WTC11 (cell line): ENCODE measurements around the gene COG8. TPM values are rescaled to one million over a fixed set of nuclear protein-coding genes. Genes with fewer than 3 reads are reported as not detected.

Experiments
- ATAC-seq: fragments of 200-7000 bp; cut with Tn5 transposase; 2 replicates; pipeline ENCODE4 v1.10.0; 2021; ENCODE audit warnings: mild to moderate bottlenecking, moderate library complexity
- CTCF ChIA-PET: fragments of 300-600 bp; sonication (Branson Sonifier 250); formaldehyde crosslinking; loops from one replicate; lab custom pipeline; 2021; ENCODE audit warnings: antibody characterized with exemption; lab: Charles Lee
- POLR2A ChIA-PET: fragments of 350-600 bp; sonication (Branson Sonifier 250); formaldehyde crosslinking; loops from one replicate; lab custom pipeline; 2021; ENCODE audit warnings: antibody characterized with exemption; lab: Charles Lee
- DNase-seq: peaks from one replicate; pipeline ENCODE4 v3.0.0; 2021; ENCODE audit warnings: low spot score
- H3K27ac Mint-ChIP-seq: 2 replicates; pipeline ENCODE4 v1.8.0; 2021; ENCODE audit warnings: mixed read lengths
- H3K27me3 Mint-ChIP-seq: 2 replicates; pipeline ENCODE4 v1.8.0; 2021; ENCODE audit warnings: low read depth, mild to moderate bottlenecking, moderate library complexity, mixed read lengths
- H3K36me3 Mint-ChIP-seq: 2 replicates; pipeline ENCODE4 v1.8.0; 2021; ENCODE audit warnings: mixed read lengths
- H3K4me1 Mint-ChIP-seq: 2 replicates; pipeline ENCODE4 v1.8.0; 2022; ENCODE audit warnings: mixed read lengths
- H3K4me3 Mint-ChIP-seq: 2 replicates; pipeline ENCODE4 v1.8.0; 2021; ENCODE audit warnings: mild to moderate bottlenecking, moderate library complexity, mixed read lengths
- H3K9me3 Mint-ChIP-seq: 2 replicates; pipeline ENCODE4 v1.8.0; 2021; ENCODE audit warnings: mixed read lengths
- ATF1 ChIP-seq: sonication (generic); formaldehyde crosslinking; IDR thresholded peaks from 2 replicates; pipeline ENCODE4 v1.8.1; 2023; ENCODE audit warnings: mild to moderate bottlenecking, moderate library complexity, missing genetic modification reagents
- CREB1 ChIP-seq: sonication (generic); formaldehyde crosslinking; IDR thresholded peaks from 2 replicates; pipeline ENCODE4 v1.8.0; 2023; ENCODE audit warnings: mild to moderate bottlenecking, missing genetic modification reagents
- E2F4 ChIP-seq: sonication (generic); formaldehyde crosslinking; IDR thresholded peaks from 2 replicates; pipeline ENCODE4 v1.8.1; 2022; ENCODE audit warnings: low read depth, mild to moderate bottlenecking, moderate library complexity, missing genetic modification reagents, borderline replicate concordance
- EMX1 ChIP-seq: fragments of 250-450 bp; sonication (Bioruptor Pico); IDR thresholded peaks from 2 replicates; pipeline ENCODE4 v1.8.0; 2021; ENCODE audit warnings: mild to moderate bottlenecking
- ETV6 ChIP-seq: sonication (generic); formaldehyde crosslinking; IDR thresholded peaks from 2 replicates; pipeline ENCODE4 v1.8.1; 2022; ENCODE audit warnings: mild to moderate bottlenecking, missing genetic modification reagents
- JUN ChIP-seq: sonication (generic); formaldehyde crosslinking; IDR thresholded peaks from 2 replicates; pipeline ENCODE4 v1.8.0; 2023; ENCODE audit warnings: mild to moderate bottlenecking, missing genetic modification reagents
- NFE2L1 ChIP-seq: sonication (generic); formaldehyde crosslinking; IDR thresholded peaks from 2 replicates; pipeline ENCODE4 v1.8.1; 2023; ENCODE audit warnings: missing genetic modification reagents
- NR1H2 ChIP-seq: sonication (generic); formaldehyde crosslinking; IDR thresholded peaks from 2 replicates; pipeline ENCODE4 v1.9.0; 2021; ENCODE audit warnings: mild to moderate bottlenecking, moderate library complexity, missing genetic modification reagents
- OVOL2 ChIP-seq: fragments of 250-450 bp; sonication (Bioruptor Pico); IDR thresholded peaks from 2 replicates; pipeline ENCODE4 v1.9.0; 2021; ENCODE audit warnings: mild to moderate bottlenecking, borderline replicate concordance
- SMAD3 ChIP-seq: sonication (generic); formaldehyde crosslinking; IDR thresholded peaks from 2 replicates; pipeline ENCODE4 v1.8.0; 2022; ENCODE audit warnings: missing genetic modification reagents, mild to moderate bottlenecking, borderline replicate concordance
- SMAD4 ChIP-seq: sonication (generic); formaldehyde crosslinking; IDR thresholded peaks from 2 replicates; pipeline ENCODE4 v1.8.0; 2022; ENCODE audit warnings: mild to moderate bottlenecking, missing genetic modification reagents
- TEAD4 ChIP-seq: sonication (generic); formaldehyde crosslinking; IDR thresholded peaks from 2 replicates; pipeline ENCODE4 v1.8.0; 2022; ENCODE audit warnings: mild to moderate bottlenecking, missing genetic modification reagents
- TP53 ChIP-seq: sonication (generic); formaldehyde crosslinking; IDR thresholded peaks from 2 replicates; pipeline ENCODE4 v1.8.1; 2023; ENCODE audit warnings: mild to moderate bottlenecking, missing genetic modification reagents
- USF1 ChIP-seq: sonication (generic); formaldehyde crosslinking; IDR thresholded peaks from 2 replicates; pipeline ENCODE4 v1.8.0; 2022; ENCODE audit warnings: mild to moderate bottlenecking, missing genetic modification reagents
- ZNF219 ChIP-seq: sonication (generic); formaldehyde crosslinking; IDR thresholded peaks from 2 replicates; pipeline ENCODE4 v1.8.0; 2023; ENCODE audit warnings: missing genetic modification reagents, mild to moderate bottlenecking, borderline replicate concordance
- ZNF281 ChIP-seq: sonication (generic); formaldehyde crosslinking; IDR thresholded peaks from 2 replicates; pipeline ENCODE4 v1.8.0; 2023; ENCODE audit warnings: mild to moderate bottlenecking, missing genetic modification reagents
- ZNF416 ChIP-seq: fragments of 250-450 bp; sonication (Bioruptor Pico); IDR thresholded peaks from 2 replicates; pipeline ENCODE4 v1.9.0; 2021; ENCODE audit warnings: mild to moderate bottlenecking, inconsistent platforms
- ZNF512 ChIP-seq: sonication (generic); formaldehyde crosslinking; IDR thresholded peaks from 2 replicates; pipeline ENCODE4 v1.8.1; 2022; ENCODE audit warnings: missing genetic modification reagents, borderline replicate concordance
- total RNA-seq: library from RNA; stranded (reverse); gene quantifications from 3 replicates; pipeline ENCODE4 v1.2.3, GENCODE V29; 2021
- TF ChIP-seq, protein P1 (sequence below): sonication (generic); formaldehyde crosslinking; IDR thresholded peaks from 2 replicates; pipeline ENCODE4 v1.8.0; 2022; ENCODE audit warnings: mild to moderate bottlenecking, missing genetic modification reagents
- TF ChIP-seq, protein P2 (sequence below): fragments of 250-450 bp; sonication (Bioruptor Pico); IDR thresholded peaks from 2 replicates; pipeline ENCODE4 v1.9.0; 2021; ENCODE audit warnings: mild to moderate bottlenecking, borderline replicate concordance

COG8 gene
- total RNA-seq, 1 experiment from 2014 or later, result 56.5 TPM

DNA sequence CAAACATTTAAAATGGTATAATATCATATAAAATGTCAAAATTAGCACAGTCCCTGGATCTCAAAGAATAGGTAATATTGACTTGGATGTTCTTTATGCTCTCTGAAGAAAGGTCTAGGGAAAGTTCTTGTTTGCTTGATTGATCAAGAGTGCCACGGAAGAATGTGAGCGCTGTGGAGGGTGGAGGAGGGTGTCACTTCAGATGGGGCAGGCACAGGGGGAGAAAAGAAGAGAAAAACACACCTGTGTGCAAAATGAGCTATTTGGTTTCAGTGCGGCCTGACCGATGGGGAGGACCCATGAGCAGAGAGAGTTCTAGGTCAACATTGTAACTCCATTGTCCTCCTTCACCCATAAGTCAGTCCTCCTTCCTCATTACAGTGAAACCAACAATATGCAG lies 37.1 kb downstream of the COG8 start:
- H3K36me3 Mint-ChIP-seq, result peaks cover 14% of the 10 kb centered on the region
- H3K4me1 Mint-ChIP-seq, result no peaks in the 10 kb centered on the region
- no peak overlapping the region for H3K27ac Mint-ChIP-seq

More for the DNA sequence above, 37.1 kb downstream of the COG8 start:
- ATAC-seq, result no peak
- H3K27me3 Mint-ChIP-seq, result no peaks in the 10 kb centered on the region
- no peak for DNase-seq
- no peak overlapping the region for H3K4me3 Mint-ChIP-seq
- TF ChIP-seq ZNF219 (CRISPR knock-in tag) (no peak), OVOL2 (no peak), SMAD3 (CRISPR knock-in tag) (no peak), TP53 (CRISPR knock-in tag) (no peak), JUN (CRISPR knock-in tag) (no peak), CREB1 (no peak), ZNF281 (CRISPR knock-in tag) (no peak), NFE2L1 (CRISPR knock-in tag) (no peak), E2F4 (CRISPR knock-in tag) (no peak), TEAD4 (CRISPR knock-in tag) (no peak), USF1 (CRISPR knock-in tag) (no peak), EMX1 (no peak), NR1H2 (CRISPR knock-in tag) (no peak), ATF1 (no peak), ZNF512 (CRISPR knock-in tag) (no peak), ETV6 (CRISPR knock-in tag) (no peak), SMAD4 (CRISPR knock-in tag) (no peak), ZNF416 (CRISPR knock-in tag) (no peak)
- TF ChIP-seq, protein P1, sequence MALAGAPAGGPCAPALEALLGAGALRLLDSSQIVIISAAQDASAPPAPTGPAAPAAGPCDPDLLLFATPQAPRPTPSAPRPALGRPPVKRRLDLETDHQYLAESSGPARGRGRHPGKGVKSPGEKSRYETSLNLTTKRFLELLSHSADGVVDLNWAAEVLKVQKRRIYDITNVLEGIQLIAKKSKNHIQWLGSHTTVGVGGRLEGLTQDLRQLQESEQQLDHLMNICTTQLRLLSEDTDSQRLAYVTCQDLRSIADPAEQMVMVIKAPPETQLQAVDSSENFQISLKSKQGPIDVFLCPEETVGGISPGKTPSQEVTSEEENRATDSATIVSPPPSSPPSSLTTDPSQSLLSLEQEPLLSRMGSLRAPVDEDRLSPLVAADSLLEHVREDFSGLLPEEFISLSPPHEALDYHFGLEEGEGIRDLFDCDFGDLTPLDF (CRISPR knock-in tag), result no peak
- TF ChIP-seq, protein P2, sequence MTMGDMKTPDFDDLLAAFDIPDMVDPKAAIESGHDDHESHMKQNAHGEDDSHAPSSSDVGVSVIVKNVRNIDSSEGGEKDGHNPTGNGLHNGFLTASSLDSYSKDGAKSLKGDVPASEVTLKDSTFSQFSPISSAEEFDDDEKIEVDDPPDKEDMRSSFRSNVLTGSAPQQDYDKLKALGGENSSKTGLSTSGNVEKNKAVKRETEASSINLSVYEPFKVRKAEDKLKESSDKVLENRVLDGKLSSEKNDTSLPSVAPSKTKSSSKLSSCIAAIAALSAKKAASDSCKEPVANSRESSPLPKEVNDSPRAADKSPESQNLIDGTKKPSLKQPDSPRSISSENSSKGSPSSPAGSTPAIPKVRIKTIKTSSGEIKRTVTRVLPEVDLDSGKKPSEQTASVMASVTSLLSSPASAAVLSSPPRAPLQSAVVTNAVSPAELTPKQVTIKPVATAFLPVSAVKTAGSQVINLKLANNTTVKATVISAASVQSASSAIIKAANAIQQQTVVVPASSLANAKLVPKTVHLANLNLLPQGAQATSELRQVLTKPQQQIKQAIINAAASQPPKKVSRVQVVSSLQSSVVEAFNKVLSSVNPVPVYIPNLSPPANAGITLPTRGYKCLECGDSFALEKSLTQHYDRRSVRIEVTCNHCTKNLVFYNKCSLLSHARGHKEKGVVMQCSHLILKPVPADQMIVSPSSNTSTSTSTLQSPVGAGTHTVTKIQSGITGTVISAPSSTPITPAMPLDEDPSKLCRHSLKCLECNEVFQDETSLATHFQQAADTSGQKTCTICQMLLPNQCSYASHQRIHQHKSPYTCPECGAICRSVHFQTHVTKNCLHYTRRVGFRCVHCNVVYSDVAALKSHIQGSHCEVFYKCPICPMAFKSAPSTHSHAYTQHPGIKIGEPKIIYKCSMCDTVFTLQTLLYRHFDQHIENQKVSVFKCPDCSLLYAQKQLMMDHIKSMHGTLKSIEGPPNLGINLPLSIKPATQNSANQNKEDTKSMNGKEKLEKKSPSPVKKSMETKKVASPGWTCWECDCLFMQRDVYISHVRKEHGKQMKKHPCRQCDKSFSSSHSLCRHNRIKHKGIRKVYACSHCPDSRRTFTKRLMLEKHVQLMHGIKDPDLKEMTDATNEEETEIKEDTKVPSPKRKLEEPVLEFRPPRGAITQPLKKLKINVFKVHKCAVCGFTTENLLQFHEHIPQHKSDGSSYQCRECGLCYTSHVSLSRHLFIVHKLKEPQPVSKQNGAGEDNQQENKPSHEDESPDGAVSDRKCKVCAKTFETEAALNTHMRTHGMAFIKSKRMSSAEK (CRISPR knock-in tag), result no peak
- POLR2A ChIA-PET, result interaction anchor here (0.6 kb wide), 1 partner anchor 22 kb away, joined by 3 read pairs; no protein-coding TSS in a partner anchor
- CTCF ChIA-PET, result interaction anchor here (1.4 kb wide), 1 partner anchor 455 kb away, joined by 3 read pairs; no protein-coding TSS in a partner anchor
- H3K9me3 Mint-ChIP-seq, result no peaks in the 10 kb centered on the region
